ENCODE results near the gene TIGD3. TPM values are rescaled to one million over a fixed set of nuclear protein-coding genes. Genes with fewer than 3 reads are reported as not detected.
A peak's percentile ranks its signal among the peaks of the same experiment; 100 is the strongest.

TIGD3 gene
- total RNA-seq, 1 donor from 2014 or later: 0.20 TPM

- Histone ChIP-seq H2AFZ (ENCODE audit: low read depth, low read length) (peak overlapping the region; percentile 41), H3K27ac (ENCODE audit: low read depth, low read length) (no peak overlapping the region)
- H3K27ac Mint-ChIP-seq (ENCODE audit: unreplicated experiment): peak overlapping the region; percentile 58
Measured at GRCh38 chr11:65355776-65356393, 1.3 kb downstream of the TIGD3 start.

GRCh38 chr11:65356394-65356972 is 1.9 kb downstream of the TIGD3 start:
- Histone ChIP-seq H3K4me2 (ENCODE audit: low read length) (no peak overlapping the region), H3K4me3 (ENCODE audit: insufficient read depth, low read depth, low read length) (no peak overlapping the region), H3K79me2 (ENCODE audit: insufficient read depth, low read length) (no peaks in the 10 kb centered on the region), H4K20me1 (ENCODE audit: insufficient read depth, low read length) (peaks cover 26% of the 10 kb centered on the region), H2AFZ (ENCODE audit: low read depth, low read length) (no peak overlapping the region), H3K9me3 (ENCODE audit: insufficient read depth, low read depth, low read length) (no peaks in the 10 kb centered on the region), H3K27ac (ENCODE audit: low read depth, low read length) (no peak overlapping the region), H3K4me1 (ENCODE audit: insufficient read depth, low read length) (peaks cover 17% of the 10 kb centered on the region), H3K36me3 (ENCODE audit: insufficient read depth, low read length) (peaks cover 12% of the 10 kb centered on the region), H3K27me3 (ENCODE audit: insufficient read depth, low read length) (peaks cover 17% of the 10 kb centered on the region), H3K9ac (ENCODE audit: low read length) (no peak overlapping the region)
- DNase-seq (ENCODE audit: low read depth) (no peak), FAIRE-seq (no peak)
- H3K27me3 Mint-ChIP-seq (ENCODE audit: low read depth, unreplicated experiment): peaks cover 26% of the 10 kb centered on the region
- peaks cover 5% of the 10 kb centered on the region for H3K36me3 Mint-ChIP-seq (ENCODE audit: low read depth, unreplicated experiment)
- H3K4me1 Mint-ChIP-seq (ENCODE audit: low read depth, unreplicated experiment): peaks cover 8% of the 10 kb centered on the region
- peak overlapping the region; percentile 57 for H3K4me3 Mint-ChIP-seq (ENCODE audit: unreplicated experiment)
- TF ChIP-seq EZH2 (IDR thresholded peaks at IDR 0.05; ENCODE audit: insufficient read depth, low read length) (peak; percentile 5), CTCF (IDR thresholded peaks at IDR 0.05; ENCODE audit: insufficient read depth, low read depth, low read length) (no peak)
- peak overlapping the region; percentile 53 for H3K27ac Mint-ChIP-seq (ENCODE audit: unreplicated experiment)
- H3K9me3 Mint-ChIP-seq (ENCODE audit: unreplicated experiment): no peaks in the 10 kb centered on the region

More at GRCh38 chr11:65355776-65356393, 1.3 kb downstream of the TIGD3 start:
- TF ChIP-seq EZH2 (IDR thresholded peaks at IDR 0.05; ENCODE audit: insufficient read depth, low read length) (peak; percentile 70), CTCF (IDR thresholded peaks at IDR 0.05; ENCODE audit: insufficient read depth, low read depth, low read length) (no peak)
- Histone ChIP-seq H3K4me3 (ENCODE audit: insufficient read depth, low read depth, low read length) (peak overlapping the region; percentile 39), H3K79me2 (ENCODE audit: insufficient read depth, low read length) (no peaks in the 10 kb centered on the region), H3K4me2 (ENCODE audit: low read length) (peak overlapping the region; percentile 89), H4K20me1 (ENCODE audit: insufficient read depth, low read length) (peaks cover 29% of the 10 kb centered on the region), H3K36me3 (ENCODE audit: insufficient read depth, low read length) (peaks cover 18% of the 10 kb centered on the region), H3K27me3 (ENCODE audit: insufficient read depth, low read length) (peaks cover 17% of the 10 kb centered on the region), H3K4me1 (ENCODE audit: insufficient read depth, low read length) (peaks cover 17% of the 10 kb centered on the region), H3K9me3 (ENCODE audit: insufficient read depth, low read depth, low read length) (no peaks in the 10 kb centered on the region), H3K9ac (ENCODE audit: low read length) (peak overlapping the region; percentile 41)
- FAIRE-seq: no peak
- H3K27me3 Mint-ChIP-seq (ENCODE audit: low read depth, unreplicated experiment): peaks cover 26% of the 10 kb centered on the region
- DNase-seq (ENCODE audit: low read depth): no peak
- peak overlapping the region; percentile 71 for H3K4me3 Mint-ChIP-seq (ENCODE audit: unreplicated experiment)
- H3K9me3 Mint-ChIP-seq (ENCODE audit: unreplicated experiment): no peaks in the 10 kb centered on the region
- peaks cover 5% of the 10 kb centered on the region for H3K36me3 Mint-ChIP-seq (ENCODE audit: low read depth, unreplicated experiment)
- H3K4me1 Mint-ChIP-seq (ENCODE audit: low read depth, unreplicated experiment): peaks cover 8% of the 10 kb centered on the region

GRCh38 chr11:65357856-65358356 is 3.4 kb downstream of the TIGD3 start:
- H3K9me3 Mint-ChIP-seq (ENCODE audit: unreplicated experiment): no peaks in the 10 kb centered on the region
- H3K4me1 ChIP-seq (ENCODE audit: insufficient read depth, low read length): peaks cover 17% of the 10 kb centered on the region
- H3K4me2 ChIP-seq (ENCODE audit: low read length): no peak overlapping the region
- peaks cover 26% of the 10 kb centered on the region for H3K27me3 Mint-ChIP-seq (ENCODE audit: low read depth, unreplicated experiment)
- no peak overlapping the region for H3K4me3 ChIP-seq (ENCODE audit: insufficient read depth, low read depth, low read length)
- no peak overlapping the region for H3K27ac ChIP-seq (ENCODE audit: low read depth, low read length)
- no peaks in the 10 kb centered on the region for H3K9me3 ChIP-seq (ENCODE audit: insufficient read depth, low read depth, low read length)
- FAIRE-seq (no peak), DNase-seq (ENCODE audit: low read depth) (no peak)
- TF ChIP-seq EZH2 (IDR thresholded peaks at IDR 0.05; ENCODE audit: insufficient read depth, low read length) (no peak), CTCF (IDR thresholded peaks at IDR 0.05; ENCODE audit: insufficient read depth, low read depth, low read length) (no peak)
- H2AFZ ChIP-seq (ENCODE audit: low read depth, low read length): no peak overlapping the region
- H4K20me1 ChIP-seq (ENCODE audit: insufficient read depth, low read length): peaks cover 13% of the 10 kb centered on the region
- H3K79me2 ChIP-seq (ENCODE audit: insufficient read depth, low read length): no peaks in the 10 kb centered on the region
- peaks cover 8% of the 10 kb centered on the region for H3K4me1 Mint-ChIP-seq (ENCODE audit: low read depth, unreplicated experiment)
- H3K9ac ChIP-seq (ENCODE audit: low read length): no peak overlapping the region
- H3K27ac Mint-ChIP-seq (ENCODE audit: unreplicated experiment): no peak overlapping the region
- no peak overlapping the region for H3K4me3 Mint-ChIP-seq (ENCODE audit: unreplicated experiment)
- H3K36me3 ChIP-seq (ENCODE audit: insufficient read depth, low read length): no peaks in the 10 kb centered on the region
- H3K36me3 Mint-ChIP-seq (ENCODE audit: low read depth, unreplicated experiment): no peaks in the 10 kb centered on the region
- H3K27me3 ChIP-seq (ENCODE audit: insufficient read depth, low read length): peaks cover 17% of the 10 kb centered on the region
